ENCODE data around the gene NDUFA13.

NDUFA13 gene

DNA sequence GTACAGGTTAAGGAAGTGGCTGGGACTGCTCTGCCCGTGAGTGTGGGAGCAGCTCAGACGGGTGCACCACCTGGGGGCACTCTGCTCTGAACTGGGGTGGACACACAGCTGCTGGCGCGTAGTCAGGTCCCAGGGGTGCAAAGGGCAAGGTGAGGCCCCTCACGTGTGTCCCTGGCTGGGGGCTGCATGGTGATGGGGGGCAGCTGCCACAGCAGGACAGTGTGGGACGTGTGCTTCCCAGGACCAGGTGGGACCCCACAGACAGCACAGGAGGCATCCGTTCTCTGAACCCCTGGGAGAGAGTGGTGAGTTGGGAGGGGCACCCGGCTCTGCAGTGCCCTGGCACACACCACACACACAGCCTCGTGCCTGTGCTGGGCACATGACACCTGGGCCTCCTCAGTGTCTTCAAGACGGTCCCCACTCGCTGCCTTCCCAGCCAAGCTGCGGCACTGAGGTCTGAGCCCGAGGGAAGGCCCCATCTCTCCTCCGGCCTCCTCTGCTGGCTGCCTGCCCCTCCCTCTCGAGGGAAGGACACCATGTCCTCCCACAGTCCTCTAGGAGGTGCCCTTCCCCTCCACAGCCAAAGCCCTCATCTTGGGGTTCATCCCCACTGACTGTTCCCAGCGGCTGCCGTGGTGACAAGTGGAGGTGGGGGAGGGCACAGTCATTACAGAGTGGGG, 46.8 kb downstream of the NDUFA13 start:
- no peak for TF ChIP-seq CTCF (IDR thresholded peaks at IDR 0.05; ENCODE audit: low read depth, low read length)
- DNase-seq (ENCODE audit: extremely low read depth, low read depth), result no peak

- no peak for TF ChIP-seq CTCF (IDR thresholded peaks at IDR 0.05; ENCODE audit: low read depth, low read length)
- no peak for DNase-seq (ENCODE audit: extremely low read depth, low read depth)
Observed at GRCh38 chr19:19563348-19563848, 47.4 kb downstream of the NDUFA13 start.

GRCh38 chr19:19566306-19566705, 50.3 kb downstream of the NDUFA13 start:
- no peak for TF ChIP-seq CTCF (IDR thresholded peaks at IDR 0.05; ENCODE audit: low read depth, low read length)
- DNase-seq (ENCODE audit: extremely low read depth, low read depth), result no peak

DNA sequence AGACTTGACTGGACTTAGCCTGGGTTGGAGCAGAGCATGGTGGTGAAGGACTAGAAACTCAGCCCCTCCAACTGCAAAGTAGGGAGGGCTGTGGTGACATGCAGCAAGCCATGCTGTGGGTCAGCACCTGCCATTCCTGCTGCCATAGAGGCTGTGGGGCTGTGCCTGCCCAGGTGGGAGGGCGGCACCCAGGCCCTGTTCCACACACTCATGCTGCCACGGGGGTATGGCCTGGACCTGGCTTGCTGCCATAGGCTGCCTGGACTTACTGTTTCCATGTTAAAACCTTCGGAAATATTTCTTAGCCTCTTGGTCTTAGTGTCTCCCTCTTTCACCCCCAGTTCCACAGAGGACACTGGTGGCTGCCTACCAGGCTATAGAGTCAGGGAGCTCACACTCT, 51.4 kb downstream of the NDUFA13 start:
- no peak for TF ChIP-seq CTCF (IDR thresholded peaks at IDR 0.05; ENCODE audit: low read depth, low read length)
- DNase-seq (ENCODE audit: extremely low read depth, low read depth), result no peak

DNA sequence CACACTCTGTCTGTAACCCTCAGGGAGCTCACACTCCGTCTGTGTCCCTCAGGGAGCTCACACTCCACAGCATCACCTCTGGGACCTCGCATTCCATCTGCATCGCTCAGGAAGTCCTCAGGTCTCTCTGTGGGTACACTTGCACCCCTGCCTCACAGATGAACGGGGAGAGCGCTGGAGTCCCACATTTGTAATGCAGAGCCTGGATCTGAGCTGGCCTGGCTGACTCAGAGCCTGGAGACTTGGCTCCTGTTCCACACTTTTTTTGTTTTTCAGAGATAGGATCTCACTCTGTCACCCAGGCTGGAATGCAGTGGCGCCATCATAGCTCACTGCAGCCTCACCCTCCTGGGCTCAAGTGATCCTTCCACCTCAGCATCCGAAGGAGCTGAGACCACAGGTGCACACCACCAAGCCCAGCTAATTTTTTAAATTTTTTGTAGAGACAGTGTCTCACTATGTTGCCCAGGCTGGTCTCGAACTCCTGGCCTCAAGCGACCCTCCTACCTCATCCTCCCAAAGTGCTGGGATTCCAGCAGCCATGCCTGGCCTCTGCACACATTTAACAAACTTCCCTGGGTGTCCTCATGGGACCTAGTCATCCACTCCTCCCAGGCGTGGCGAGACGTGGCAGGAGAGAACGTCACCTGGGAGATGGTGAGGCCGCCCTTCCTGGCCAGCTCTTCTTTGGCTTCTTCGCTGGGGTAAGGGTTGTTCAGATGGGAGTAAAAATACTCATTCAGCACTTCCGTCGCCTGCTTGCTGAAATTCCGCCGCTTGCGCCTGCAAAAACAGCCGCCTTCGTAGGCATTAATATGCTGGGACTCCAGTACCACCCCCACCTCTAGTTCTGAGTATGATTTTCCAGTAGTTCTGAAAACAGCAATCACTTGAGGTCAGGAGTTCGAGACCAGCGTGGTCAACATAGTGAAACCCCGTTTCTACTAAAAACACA, 53.1 kb downstream of the NDUFA13 start:
- no peak for DNase-seq (ENCODE audit: extremely low read depth, low read depth)
- no peak for TF ChIP-seq CTCF (IDR thresholded peaks at IDR 0.05; ENCODE audit: low read depth, low read length)

DNA sequence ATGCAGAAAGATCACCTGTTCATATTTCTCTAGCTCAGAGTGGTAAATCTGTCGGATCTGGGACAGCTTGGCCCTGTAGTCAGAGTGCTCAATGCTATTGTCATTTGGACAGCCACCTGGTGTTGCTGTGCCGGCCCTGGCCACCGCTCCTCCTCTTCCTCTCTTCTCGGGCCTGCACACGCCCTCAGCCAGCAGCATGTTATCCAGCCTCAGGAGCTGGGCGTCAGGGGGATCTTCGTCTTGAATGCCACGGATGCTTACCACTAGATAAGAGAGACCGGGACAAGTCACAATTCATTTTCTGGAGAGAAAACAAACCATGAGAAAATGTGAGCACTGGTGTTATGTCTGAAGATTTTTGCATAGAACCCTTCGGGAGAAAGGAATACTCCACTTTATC, 54.5 kb downstream of the NDUFA13 start:
- no peak for TF ChIP-seq CTCF (IDR thresholded peaks at IDR 0.05; ENCODE audit: low read depth, low read length)
- DNase-seq (ENCODE audit: extremely low read depth, low read depth), result no peak
